Measurements from ENCODE around the gene SPTBN1.

GRCh38 chr2:54664238-54664786, 208.2 kb downstream of the SPTBN1 start:
- TF ChIP-seq POLR2A (IDR thresholded peaks at IDR 0.05) (no peak), CTCF (IDR thresholded peaks at IDR 0.05) (no peak)
